ENCODE data around the gene PPP5C.
A peak's percentile ranks its signal among the peaks of the same experiment; 100 is the strongest.
"Not testable (repeated sequence)": the region's sequence is repeated elsewhere in the genome, so short reads cannot be mapped to it uniquely, and the experiment has no call there.

Gene PPP5C

DNA sequence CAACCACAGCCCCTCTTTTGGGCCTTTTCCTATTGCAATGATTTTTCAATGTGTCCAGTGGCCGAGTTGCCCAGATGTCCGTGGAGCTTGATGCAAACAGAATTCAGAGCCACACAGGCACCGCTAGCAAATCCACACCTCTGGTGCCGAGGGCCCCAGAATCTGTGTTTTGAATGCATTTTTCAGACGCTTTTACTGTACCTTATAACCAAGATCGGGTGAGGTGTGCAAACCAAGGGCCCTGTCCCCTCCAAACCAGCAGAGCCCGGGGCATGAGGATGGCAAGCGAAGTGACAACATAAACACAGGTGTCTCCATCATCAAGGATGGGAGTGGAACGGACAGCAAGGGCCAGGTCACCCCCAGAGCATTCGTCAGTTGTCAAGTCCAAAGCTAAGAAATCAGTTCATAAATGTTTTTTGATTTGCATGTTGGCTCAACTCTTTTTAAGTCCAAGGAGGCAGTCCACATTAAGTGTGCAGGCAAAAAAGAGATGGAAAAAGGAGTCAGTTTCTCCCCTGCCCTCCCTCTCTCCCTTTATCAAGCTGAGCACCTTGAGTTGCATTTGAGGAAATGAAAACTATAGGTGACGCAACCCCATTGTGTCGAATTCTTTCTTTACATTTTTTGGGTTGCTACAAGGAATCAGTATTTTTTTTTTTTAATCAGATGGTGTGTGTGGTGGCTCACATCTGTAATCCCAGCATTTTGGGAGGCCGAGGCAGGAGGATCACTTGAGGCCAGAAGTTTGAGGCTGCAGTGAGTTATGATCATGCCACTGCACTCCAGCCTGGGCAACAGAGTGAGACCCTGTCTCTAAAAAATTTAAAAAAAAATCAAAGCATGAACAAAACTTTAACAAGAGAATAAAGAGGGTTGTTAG is 63.6 kb downstream of the PPP5C start:
- no peak for DNase-seq

DNA sequence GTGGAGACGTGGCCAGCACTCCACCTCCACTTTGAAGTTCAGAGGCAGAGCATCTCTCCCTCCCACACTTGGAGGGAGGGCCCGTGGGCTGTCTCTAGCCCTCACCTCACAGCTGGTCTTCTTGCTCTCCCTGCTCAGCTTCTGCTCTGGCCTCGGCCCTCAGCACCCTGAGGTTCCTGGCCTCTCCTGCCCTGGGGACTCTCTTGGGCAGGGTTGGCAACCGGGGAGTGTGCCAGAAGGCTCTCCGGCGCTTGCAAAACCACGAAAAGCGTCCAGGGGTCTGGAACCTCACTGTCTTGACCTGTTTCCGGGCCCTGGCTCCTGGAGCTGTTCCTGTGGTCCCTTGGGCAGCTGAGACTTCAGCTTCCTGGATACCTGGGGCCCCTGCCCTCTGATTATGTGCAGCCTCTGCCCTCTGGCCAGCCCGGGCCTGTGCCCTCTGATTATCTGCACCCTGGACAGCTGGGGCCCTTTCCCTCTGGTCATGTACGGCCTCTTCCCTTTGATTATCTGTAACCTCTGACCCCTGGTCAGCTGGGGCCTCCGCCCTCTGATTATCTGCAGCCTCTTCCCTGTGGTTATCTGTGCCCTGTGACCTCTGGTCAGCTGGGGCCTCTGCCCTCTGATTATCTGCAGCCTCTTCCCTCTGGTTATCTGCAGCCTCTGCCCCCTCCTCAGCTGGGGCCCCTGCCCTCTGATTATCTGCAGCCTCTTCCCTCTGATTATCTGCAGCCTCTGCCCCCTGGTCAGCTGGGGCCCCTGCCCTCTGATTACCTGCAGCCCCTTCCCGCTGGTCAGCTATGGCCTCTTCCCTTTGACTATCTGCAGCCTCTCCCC is 64.4 kb downstream of the PPP5C start:
- no peak for DNase-seq

DNA sequence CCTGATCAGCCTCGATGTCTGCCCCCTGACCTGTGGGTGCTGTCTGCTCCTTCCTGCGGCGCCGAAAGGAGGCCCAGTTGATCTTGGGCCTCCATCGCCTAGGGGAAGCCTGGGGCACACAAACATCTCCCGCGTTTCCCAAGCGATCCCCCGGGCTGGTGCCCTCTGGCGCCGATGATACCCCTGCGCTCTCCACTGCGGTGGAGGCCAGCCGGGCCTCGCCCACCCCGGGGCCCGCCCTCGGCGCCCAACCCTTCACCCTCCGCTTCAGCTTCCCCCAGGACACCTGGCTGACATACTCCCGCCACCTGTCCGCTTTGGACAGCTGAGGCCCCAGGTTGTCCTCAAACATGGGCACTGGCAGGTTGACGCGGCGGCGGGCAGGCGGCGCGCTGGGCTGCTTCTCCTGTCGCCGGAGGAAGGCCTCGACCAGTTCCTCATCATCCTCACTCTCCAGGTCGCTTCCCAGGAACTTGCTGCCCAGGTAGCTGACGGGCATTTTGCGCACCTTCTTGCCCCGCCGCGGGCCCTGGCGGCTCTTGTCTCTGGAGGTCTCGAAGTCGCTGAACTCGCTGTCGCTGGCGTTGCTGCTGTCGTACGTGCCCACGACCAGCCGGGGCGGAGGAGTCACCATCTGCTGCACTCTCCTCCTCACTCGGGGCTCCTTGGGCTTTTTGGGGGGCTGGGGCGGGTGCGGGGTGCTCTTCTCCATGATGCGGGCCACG is 65.2 kb downstream of the PPP5C start:
- DNase-seq = no peak

DNA sequence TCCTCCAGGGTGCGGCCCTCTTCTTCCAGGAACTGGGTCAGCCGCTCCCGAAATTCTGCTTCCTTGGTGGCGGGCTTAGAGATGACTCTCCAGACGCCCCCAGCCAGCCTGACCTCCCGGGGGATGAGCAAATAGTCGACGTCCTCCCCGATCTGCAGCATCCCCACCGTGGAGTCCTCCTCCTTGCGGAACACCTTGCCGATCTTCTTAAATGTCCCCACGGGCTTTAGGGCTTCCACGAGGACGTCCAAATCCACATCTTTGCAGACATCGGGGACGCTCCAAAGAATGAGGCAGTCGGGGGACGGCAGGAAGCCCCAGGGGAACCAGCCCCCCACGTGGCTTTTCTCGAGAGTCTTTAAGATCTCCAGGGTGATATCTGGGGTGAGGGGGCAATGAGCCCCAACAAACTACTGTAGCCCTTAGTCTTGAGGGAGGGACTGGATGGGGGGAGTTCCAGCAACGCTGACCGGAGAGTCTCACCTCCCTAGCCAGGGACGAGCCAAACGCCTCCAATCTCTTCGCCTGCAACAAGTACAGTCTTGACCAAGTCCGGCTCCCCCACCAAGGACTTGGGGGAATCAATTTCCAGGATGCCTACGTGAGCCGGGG is 65.9 kb downstream of the PPP5C start:
- no peak for DNase-seq

DNA sequence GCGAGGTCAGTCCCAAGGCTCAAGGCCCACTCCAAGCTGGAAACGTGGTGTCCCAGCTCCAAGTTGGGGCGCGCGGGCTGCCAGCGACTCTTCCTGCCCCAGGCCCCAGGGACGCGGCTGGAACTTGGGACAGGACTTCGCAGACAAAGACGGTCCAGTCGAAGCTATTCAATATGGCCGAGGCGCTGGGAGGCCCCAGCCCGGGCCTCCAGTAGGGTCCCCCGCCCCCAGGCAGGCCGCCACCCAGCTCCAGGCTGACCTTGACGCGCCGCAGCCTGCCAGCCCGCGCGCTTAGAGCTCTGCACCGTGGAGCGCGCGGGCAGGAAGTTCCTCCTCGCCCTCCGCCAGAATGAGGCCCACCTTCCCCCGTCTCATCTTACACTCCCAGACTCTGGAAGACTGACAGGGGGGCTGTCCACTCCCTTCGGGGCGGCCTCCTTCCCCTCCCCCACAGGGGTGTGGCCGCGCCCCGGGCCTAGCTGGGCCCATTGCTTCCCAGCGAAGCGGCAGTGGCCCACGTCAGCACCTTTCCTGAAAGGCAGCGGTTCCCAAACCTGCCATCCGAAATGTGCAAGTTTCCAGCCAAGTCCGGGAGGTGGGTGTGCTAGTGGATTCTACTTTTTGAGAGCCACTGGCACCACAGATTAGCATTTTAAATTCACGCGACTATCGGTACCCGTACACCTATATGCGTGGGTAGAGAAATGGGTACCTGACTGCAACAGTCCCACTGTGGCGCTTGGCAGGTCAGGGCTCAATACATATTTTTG is 66.6 kb downstream of the PPP5C start, which contains the start of gene CCDC8:
CCDC8 (minus strand) TSS at position 303 of the 770 bp plus-strand sequence. CDS start 754 bp downstream, outside the sequence.
- DNase-seq = peak; percentile 95

DNA sequence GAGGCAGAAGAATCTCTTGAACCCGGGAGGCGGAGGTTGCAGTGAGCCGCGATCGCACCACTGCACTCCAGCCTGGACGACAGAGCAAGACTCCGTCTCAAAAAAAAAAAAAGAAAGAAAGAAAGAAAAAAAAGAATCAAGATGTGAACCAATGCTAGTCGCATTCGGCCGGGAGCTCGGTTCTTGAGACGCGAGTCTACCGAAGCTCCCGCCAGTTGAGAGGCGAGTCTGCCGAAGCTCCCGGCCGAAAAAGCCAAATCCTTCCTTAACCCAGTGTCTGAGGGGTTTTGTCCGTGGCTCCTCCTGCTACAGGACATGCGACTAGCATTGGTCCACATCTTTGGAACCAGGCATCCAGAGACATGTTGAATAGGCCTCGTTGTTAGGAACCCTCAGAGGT is 68.0 kb downstream of the PPP5C start:
- not testable (repeated sequence) for DNase-seq

DNA sequence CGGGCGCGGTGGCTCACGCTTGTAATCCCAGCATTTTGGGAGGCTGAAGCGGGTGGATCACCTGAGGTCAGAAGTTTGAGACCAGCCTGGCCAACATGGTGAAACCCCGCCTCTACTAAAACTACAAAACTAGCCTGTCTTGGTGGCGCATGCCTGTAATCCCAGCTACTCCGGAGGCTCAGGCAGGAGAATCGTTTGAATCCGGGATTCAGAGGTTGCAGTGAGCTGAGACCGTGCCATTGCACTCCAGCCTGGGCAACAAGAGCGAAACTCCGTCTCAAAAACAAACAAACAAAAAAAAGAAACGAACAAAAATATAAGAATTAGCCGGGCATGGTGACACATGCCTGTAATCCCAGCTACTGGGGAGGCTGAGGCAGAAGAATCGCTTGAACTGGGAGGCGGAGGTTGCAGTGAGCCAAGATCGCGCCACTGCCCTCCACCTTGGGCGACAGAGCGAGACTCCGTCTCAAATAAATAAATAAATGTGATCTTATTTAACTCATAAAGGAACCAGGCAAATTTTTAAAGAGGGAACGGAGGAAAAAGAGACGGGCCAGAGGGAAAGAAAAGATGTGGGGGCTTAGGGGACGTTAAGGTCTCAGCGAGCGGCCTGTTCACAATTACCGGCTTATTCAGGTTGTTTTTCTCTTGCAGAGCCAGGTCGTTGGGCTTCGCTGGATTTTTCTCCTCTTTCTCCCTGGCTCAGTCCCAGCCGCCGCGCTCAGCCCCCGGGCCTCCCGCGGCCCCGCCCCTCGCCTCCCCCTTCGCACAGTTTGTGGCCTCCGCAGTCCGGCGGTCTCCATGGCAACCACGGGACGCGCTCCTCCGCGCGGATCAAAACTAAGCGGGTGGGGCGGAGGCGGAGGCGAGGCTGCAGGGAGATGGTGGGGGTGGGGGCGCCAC is 69.2 kb downstream of the PPP5C start:
- peak; percentile 95 for DNase-seq

DNA sequence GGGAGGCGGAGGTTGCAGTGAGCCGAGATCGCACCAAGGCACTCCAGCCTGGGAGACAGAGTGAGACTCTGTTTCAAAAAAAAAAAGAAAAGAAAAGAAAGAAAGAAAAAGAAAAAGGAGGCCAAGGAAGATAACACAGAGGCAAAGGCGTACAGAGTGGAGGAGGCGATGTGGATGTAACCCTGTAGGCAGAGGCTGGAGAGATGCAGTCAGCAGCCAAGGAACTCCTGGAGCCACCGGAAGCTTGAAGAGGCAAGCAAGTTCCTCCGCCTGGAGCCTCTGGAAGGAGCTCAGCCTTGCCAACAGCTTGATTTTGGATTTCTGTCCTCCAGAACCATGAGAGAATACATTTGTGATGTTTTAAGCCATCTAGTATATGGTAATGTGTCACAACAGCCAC is 73.2 kb downstream of the PPP5C start:
- DNase-seq = no peak

DNA sequence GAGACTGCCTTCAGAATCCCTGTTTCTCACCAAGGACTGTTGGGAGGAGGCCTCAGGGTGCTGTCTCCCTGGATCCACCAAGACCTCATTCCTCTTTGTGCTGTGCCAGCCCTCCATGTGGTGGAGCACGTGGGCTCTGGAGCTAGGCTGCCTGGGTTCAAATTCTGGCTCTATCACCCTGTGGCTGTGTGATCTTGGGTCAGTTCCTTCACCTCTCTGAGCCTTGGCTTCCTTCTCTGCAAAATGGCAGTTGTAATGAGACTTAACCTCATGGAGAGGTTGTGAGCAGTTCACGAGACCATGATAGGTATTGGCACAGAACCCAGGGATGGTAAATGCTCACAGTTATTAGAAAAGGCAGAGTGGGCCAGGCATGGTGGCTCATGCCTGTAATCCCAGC is 75.5 kb downstream of the PPP5C start:
- DNase-seq = no peak

DNA sequence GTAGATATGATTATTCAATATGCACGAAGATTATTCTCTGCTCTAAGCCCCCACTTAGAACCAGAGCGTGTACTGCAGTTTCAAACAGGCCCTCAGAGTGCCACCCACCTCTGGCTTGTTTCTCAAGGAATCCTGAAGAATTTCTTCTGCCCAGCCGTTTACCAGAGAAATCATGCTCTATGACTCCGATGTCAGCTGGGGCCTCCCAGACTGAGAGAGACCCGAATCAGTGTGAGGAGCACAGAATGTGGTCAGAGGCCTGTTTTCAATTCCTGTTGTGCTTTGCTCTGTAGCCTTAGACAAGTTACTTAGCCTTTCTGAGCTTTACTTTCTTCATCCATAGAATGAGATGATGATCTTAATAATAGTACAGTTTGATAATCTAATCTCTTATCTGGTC is 76.3 kb downstream of the PPP5C start:
- no peak for DNase-seq

DNA sequence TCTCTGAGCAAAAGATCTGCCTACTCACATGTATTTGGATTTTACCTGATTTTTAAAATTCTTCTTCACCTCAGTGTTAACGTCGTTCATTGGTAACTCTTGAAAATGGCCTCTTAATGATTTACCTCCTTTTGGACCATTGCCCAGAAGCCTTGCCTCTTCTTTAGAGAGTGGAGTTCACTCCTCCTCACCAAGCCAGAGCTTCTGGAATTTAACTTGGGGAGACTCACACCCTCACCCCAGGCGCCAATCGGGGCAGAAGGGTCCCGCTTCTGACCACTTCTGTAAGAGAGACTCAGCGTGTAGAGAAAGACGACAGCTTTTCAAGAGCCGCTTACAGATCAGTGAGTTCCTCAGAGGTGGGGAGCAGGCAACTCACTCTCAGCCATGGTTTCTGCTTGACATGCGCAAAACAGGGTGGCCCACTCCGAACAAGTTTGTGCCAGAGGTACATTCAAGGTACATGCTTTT is 79.2 kb downstream of the PPP5C start:
- peak; percentile 58 for DNase-seq

DNA sequence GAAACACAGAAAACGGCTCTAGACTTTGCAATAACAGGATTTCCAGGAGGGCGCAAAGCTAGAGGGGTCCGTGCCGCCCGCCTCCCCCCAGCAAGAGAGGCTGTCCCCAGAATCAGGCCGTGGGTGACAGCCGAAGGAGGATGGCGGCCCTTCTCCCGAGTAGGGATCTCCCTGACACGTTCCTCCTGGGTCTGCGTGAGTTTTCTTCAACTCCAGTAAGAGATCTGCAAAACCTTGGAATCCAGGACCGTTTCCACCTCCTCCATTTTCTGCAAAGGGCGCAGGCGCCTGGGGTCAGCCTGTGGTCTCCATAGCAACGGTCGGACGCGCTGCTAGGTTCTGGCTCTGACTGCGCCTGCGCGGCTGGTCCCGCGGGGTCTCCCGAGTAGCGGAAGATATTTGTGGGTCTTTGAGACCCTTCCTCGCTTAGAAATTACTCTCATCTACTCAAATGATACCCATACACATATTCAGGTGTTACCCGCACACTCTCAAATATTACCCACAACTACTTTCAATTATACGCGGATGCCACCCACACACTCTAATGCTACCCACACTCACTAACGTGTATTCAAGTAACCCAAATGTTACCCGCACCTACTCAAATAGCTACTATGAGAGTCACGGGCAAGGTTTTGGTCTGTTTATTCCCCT is 79.7 kb downstream of the PPP5C start:
- DNase-seq = peak; percentile 61

DNA sequence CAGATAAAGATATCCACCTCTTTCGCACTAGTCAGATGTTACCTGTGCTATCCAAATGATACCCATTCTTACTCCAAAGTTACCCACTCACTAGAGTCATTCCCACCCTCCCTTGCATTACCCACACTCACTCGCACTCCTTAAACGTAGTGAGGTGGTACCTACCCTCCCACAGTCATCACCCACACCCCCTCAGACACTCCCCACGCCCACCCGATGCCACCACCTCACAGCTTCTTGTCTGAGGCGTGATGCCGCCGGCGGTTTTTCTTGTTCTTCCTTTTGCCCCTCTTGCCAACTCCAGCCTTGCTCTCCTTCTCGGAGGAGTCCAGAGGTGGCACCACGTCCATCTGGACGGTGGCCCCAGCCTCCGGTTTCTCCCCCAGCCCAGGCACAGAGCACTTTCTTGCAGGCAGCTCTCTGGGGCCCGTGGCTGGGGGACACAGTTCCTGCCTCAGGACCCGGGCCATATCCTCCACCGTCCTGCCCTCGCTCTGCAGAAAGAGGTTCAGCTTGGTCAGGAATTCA is 80.7 kb downstream of the PPP5C start:
- DNase-seq = no peak

DNA sequence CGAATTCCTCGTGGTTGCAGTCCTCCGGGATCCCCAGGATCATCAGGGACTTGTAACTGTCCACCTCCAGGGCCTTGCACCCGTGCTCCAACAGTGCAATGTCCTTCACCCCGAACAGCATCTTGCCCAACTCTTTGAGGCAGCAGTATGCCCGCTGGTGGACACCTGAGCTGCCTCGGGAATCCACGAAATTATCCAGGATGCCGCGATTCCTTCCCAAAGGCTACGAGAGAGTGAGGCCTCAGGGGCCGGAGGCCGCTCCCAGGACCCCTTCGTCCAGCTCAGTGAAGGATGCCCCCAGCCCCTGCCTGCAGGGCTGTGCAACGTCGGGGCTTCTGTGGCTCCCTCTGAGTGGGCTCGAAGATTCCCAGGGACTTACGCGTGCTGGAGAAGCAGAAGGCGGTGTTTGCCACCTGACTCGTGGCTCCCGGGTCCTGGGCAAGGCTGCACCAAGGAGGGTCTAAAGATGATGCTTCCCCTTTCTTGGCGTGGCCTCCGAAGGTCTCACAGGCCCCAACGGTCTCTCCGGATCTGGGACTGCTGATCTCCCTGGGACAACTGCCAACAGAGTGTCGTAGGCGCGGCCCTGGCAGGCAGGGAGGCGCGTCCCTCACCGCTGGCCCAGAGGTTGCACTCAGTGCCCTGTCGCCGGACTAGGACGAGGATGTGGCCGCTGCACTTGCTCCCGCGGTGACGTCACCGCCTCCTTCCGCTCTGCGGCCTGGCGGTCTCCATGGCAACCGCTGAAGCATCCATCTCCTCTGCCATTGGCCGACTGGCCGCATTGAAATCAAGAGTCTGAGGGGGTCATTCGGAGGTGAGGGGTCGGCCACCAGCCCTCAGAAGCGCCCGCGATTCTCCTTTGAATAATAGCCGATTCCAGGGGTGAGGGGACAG is 81.6 kb downstream of the PPP5C start, which contains the start of gene PNMA8C:
PNMA8C (minus strand) TSS at position 698 of the 897 bp plus-strand sequence; CDS start at position 121, 577 bp downstream.
- peak; percentile 85 for DNase-seq

DNA sequence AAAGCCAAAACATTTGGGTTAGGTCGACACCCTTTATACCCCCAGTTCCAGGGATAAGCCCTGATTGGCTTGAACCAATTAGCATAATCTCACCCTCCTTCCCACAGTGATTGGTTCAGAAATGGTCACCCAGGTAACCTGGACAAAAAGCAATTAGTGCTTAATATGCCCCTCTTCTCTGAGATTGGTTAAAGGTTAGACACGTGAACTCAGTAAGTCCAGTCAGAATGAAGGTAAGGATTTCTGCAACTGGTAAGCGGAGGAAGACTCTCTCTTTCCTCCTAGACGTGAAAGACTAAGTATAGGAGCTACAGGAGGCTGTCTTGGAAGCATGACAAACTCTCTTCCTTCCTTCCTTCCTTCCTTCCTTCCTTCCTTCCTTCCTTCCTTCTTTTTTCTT is 83.1 kb downstream of the PPP5C start:
- DNase-seq = no peak

DNA sequence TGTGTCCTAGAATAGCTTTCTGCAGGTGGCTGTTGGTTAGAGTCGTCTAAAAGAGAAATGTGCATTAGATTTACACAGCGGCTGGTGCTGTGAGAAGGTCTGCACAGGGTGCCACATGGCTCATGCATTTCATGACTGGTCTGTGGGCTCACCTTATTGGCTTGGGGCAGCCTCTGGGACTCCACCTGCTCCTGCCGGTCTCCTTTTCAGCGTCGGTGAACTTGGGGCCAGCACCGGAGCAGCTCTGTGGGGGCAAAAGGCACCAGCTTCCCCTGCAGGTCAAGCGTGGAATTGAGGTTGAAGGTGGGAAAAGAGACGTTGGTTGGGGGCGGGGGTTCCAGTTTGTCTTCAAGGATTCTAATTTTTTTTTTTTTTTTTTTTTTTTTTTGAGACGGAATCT is 84.9 kb downstream of the PPP5C start:
- DNase-seq = no peak

DNA sequence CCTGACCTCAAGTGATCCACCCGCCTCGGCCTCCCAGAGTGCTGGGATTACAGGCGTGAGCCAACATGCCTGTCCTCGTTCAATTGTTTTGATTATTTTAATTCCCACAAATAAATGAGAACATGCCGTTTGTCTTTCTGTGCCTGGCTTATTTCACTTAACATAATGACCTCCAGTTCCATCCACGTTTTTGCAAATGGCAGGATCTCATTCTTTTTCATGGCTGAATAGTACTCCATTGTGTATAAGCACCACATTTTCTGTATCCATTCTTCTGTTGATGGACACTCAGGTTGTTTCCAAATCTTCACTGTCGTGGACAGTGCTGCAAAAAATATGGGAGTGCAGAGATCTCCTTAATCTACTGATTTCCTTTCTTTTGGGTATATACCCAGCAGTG is 86.6 kb downstream of the PPP5C start:
- not testable (repeated sequence) for DNase-seq

DNA sequence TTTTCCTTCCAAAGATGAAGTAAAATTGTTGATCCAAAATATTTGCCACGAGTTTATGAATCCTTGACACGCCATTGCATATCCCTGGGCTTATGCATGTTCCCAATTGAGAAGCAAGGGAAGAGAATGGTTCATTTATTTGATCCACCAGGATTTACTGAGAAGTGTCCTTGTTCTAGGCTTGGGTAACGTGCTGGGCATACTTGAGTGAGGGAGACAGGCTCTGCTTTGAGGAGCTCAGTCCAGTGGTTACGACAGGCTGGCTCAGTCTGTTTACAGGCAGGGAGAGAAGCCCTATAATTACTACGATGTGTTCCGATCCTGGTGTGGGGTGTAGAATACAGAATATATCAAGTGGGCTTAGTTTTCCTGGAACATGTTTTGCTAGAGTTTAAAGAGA is 88.1 kb downstream of the PPP5C start:
- no peak for DNase-seq

DNA sequence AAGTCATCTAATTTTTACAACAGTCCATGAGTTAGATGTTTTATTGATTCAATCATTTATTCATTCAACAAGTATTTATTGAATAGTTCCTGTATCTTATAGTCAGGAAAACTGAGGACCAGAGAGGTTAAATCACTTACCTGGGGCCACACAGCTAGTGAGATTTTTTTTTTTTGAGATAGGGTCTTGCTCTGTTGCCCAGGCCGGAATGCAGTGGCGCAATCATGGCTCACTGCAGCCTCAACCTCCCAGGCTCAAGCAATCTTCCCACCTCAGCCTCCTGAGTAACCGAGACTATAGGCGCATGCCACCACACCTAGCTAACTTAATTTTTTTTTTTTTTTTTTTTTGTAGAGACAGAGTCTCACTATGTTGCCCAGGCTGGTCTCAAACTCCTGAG is 88.8 kb downstream of the PPP5C start:
- DNase-seq = not testable (repeated sequence)
